Kidney (tissue), 14 donors: Measurements from ENCODE around the gene PLOD1. TPM values are rescaled to one million over a fixed set of nuclear protein-coding genes. Genes with fewer than 3 reads are reported as not detected.

Source experiments
- DNase-seq, 5 donors: peaks; one replicate each; pipeline ENCODE4 v3.0.0-alpha.2; 2013 to 2020
- FAIRE-seq: peaks from 2 replicates; lab custom pipeline; 2012; peaks lifted over from hg19 to GRCh38; lab: Jason Lieb, UNC
- H3K27ac ChIP-seq, 2 donors: one replicate each; pipeline ENCODE4 v1.7.0; 2013; ENCODE audit warnings: low read depth in 2 of 2, low read length in 2 of 2, inconsistent platforms in 1 of 2
- H3K27me3 ChIP-seq: one replicate; pipeline ENCODE4 v1.7.1; 2013; ENCODE audit warnings: low read length, inconsistent platforms; ENCODE audit not compliant: control insufficient read depth, insufficient read depth
- H3K36me3 ChIP-seq, 3 donors: one replicate each; pipeline versions ENCODE4 v1.7.0 to v1.7.1; 2013; ENCODE audit warnings: low read length in 3 of 3, control low read depth in 1 of 3, inconsistent platforms in 1 of 3; ENCODE audit not compliant: insufficient read depth in 3 of 3, control insufficient read depth in 2 of 3
- H3K4me1 ChIP-seq, 3 donors: one replicate each; pipeline versions ENCODE4 v1.7.0 to v1.7.1; 2013; ENCODE audit warnings: low read length in 3 of 3, inconsistent platforms in 1 of 3, low read depth in 1 of 3; ENCODE audit not compliant: control insufficient read depth in 2 of 3, insufficient read depth in 2 of 3
- H3K4me3 ChIP-seq, 3 donors: one replicate each; pipeline versions ENCODE4 v1.7.0 to v1.8.1; 2013; ENCODE audit warnings: low read length in 3 of 3, control low read depth in 1 of 3, inconsistent platforms in 1 of 3
- H3K9ac ChIP-seq, 3 donors: one replicate each; pipeline versions ENCODE4 v1.7.0 to v1.7.1; 2013; ENCODE audit warnings: low read length in 3 of 3, control low read depth in 1 of 3, inconsistent platforms in 1 of 3
- H3K9me3 ChIP-seq, 3 donors: one replicate each; pipeline versions ENCODE4 v1.7.0 to v1.7.1; 2013; ENCODE audit warnings: low read length in 3 of 3, control low read depth in 1 of 3, inconsistent platforms in 1 of 3; ENCODE audit not compliant: control insufficient read depth in 2 of 3, insufficient read depth in 1 of 3
- intact Hi-C: fragments of 100-400 bp; cut with DNase I; formaldehyde crosslinking; loops from one replicate; pipeline ENCODE4 v1.11.1; 2022
- polyA plus RNA-seq: library from polyadenylated mRNA; stranded (reverse); fragments of 350-450 nt; fragmentation: Illumina TruSeq; extraction: RNeasy Lipid Tissue Mini Kit (QIAGEN cat#74804); gene quantifications from one replicate; pipeline ENCODE4 v1.2.3, GENCODE V29; 2014; ENCODE audit warnings: low read depth, low replicate concordance; ENCODE audit not compliant: insufficient read depth
- total RNA-seq: library from RNA; stranded (reverse); fragmentation: NEBNext Ultra II Directional; extraction: Animal tissue kit (Norgen Biotek cat#: 25700); gene quantifications from one replicate; pipeline ENCODE4 v1.2.1, GENCODE V29; 2021
- TF ChIP-seq, protein P1 (sequence below): IDR thresholded peaks from 3 replicates; pipeline ENCODE4 v1.5.1; 2012; ENCODE audit warnings: mild to moderate bottlenecking, moderate library complexity, borderline replicate concordance; ENCODE audit not compliant: insufficient read depth; ENCODE audit errors: extremely low read depth
- donor health status: control.
- donor health status: control.
- donor health status: control.
- donor health status: control.
- donor health status: control.
- donor health status: DM: yes; HTN: yes; CAD: no.
- donor health status: Normal renal cell carcinoma (clear cell type).

PLOD1 gene
- total and polyA plus RNA-seq, 2 donors from 2014 or later, result 58.8 to 103 TPM

DNA sequence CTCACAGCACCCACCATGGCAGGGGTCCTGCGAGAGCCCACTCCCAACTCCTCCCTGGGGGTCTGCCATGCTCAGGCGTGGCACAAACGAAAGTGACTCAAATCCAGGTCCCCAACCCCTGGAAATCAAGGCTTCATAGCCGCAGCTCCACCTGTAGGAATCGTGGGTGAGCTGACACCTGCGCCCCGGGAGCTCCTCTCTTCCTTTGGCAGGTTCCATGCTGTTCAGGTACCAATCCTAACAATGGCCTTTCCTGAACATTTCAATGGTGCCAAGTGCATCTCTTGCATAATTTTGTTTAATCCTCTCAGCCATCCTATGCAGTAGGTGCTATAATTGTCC is 46.9 kb upstream of the PLOD1 start:
- FAIRE-seq, result no peak
- TF ChIP-seq, protein P1, sequence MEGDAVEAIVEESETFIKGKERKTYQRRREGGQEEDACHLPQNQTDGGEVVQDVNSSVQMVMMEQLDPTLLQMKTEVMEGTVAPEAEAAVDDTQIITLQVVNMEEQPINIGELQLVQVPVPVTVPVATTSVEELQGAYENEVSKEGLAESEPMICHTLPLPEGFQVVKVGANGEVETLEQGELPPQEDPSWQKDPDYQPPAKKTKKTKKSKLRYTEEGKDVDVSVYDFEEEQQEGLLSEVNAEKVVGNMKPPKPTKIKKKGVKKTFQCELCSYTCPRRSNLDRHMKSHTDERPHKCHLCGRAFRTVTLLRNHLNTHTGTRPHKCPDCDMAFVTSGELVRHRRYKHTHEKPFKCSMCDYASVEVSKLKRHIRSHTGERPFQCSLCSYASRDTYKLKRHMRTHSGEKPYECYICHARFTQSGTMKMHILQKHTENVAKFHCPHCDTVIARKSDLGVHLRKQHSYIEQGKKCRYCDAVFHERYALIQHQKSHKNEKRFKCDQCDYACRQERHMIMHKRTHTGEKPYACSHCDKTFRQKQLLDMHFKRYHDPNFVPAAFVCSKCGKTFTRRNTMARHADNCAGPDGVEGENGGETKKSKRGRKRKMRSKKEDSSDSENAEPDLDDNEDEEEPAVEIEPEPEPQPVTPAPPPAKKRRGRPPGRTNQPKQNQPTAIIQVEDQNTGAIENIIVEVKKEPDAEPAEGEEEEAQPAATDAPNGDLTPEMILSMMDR, result no peak
- H3K4me3 ChIP-seq, result no peak overlapping the region
- no peaks in the 10 kb centered on the region for H3K36me3 ChIP-seq
- no peak overlapping the region for H3K27ac ChIP-seq
- intact Hi-C loops, result no loop called here
- DNase-seq, result no peak
- H3K4me1 ChIP-seq, result peaks cover 0 to 3% (median 0%) of the 10 kb centered on the region in 3 donors
- no peak overlapping the region for H3K9ac ChIP-seq
- no peaks in the 10 kb centered on the region for H3K9me3 ChIP-seq
- H3K27me3 ChIP-seq, result no peaks in the 10 kb centered on the region

DNA sequence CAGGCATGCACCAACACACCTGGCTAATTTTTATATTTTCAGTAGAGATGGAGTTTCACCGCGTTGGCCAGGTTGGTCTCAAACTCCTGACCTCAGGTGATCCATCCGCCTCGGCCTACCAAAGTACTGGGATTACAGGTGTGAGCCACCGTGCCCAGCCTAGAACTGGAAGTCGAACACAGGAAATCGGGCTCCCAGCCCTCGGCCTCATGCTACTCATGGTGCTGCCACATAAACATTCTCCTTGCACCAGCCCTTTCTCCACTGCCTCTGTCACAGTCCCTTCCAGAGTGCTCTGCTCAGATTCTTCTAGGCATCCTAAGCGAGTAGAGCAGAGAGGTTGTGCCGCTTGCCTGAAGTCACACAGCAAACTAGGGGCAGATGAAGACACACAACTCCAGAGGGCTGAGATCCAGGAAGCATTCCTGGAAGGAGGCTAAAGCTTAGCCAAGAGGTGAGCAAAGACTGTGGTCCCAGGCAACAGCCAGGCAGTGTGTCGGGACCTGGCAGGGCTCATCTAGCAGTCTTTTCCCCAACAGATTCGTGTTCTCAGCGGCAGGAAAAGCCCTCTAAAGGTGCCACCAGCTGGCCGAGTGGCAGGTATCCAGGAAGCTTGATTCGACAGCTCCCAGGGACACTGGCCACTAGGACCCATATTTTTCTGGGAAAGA is 46.2 kb upstream of the PLOD1 start:
- Histone ChIP-seq H3K4me3 (no peak overlapping the region), H3K36me3 (no peaks in the 10 kb centered on the region), H3K9ac (no peak overlapping the region), H3K9me3 (no peaks in the 10 kb centered on the region), H3K27me3 (no peaks in the 10 kb centered on the region), H3K27ac (no peak overlapping the region), H3K4me1 (no peaks in the 10 kb centered on the region)
- DNase-seq (no peak), FAIRE-seq (no peak)
- TF ChIP-seq, protein P1, result no peak
- intact Hi-C loops, result no loop called here

DNA sequence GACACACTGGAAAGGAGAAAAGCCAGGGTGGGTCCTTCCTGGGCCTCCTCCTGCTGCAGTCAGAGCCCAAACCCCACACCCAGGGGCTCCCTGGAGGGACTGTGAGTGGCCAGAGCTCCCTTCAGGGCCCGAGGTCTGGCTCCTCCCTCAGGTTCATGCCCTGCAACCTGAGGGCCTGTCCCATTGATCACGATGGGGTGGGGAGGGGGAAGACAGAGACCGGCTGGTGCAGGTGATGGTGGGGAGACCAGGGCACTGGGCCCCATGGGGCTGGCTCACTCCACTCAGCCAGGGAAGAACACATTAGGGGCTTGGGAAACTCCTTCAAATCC is 45.7 kb upstream of the PLOD1 start:
- Histone ChIP-seq H3K27ac (no peak overlapping the region), H3K36me3 (no peaks in the 10 kb centered on the region), H3K9me3 (no peaks in the 10 kb centered on the region), H3K4me1 (no peaks in the 10 kb centered on the region), H3K27me3 (no peaks in the 10 kb centered on the region), H3K9ac (no peak overlapping the region), H3K4me3 (no peak overlapping the region)
- intact Hi-C loops, result no loop called here
- DNase-seq (no peak), FAIRE-seq (no peak)
- TF ChIP-seq, protein P1, result no peak
